KOPT-K1 (cell line): Measurements from ENCODE around the gene AOPEP.
"Not testable (repeated sequence)": the region's sequence is repeated elsewhere in the genome, so short reads cannot be mapped to it uniquely, and the experiment has no call there.

Source experiments
- H3K27ac ChIP-seq: fragments of 200-600 bp; sonication (generic); 2 replicates; pipeline ENCODE4 v1.5.1; 2016; ENCODE audit warnings: antibody characterized with exemption, mild to moderate bottlenecking, low read depth, low read length; ENCODE audit not compliant: poor library complexity, severe bottlenecking
- H3K36me3 ChIP-seq: fragments of 200-600 bp; sonication (generic); 2 replicates; pipeline ENCODE4 v1.5.1; 2017; ENCODE audit warnings: antibody characterized with exemption, mild to moderate bottlenecking, low read length, moderate library complexity; ENCODE audit not compliant: insufficient read depth
- H3K9me3 ChIP-seq: fragments of 200-600 bp; sonication (generic); 2 replicates; pipeline ENCODE4 v1.5.1; 2017; ENCODE audit warnings: antibody characterized with exemption, low read length, mild to moderate bottlenecking; ENCODE audit not compliant: insufficient read depth, poor library complexity, severe bottlenecking

AOPEP gene

GRCh38 chr9:95018099-95018936 is 291.8 kb downstream of the AOPEP start:
- no peaks in the 10 kb centered on the region for H3K9me3 ChIP-seq
- no peaks in the 10 kb centered on the region for H3K36me3 ChIP-seq
- no peak overlapping the region for H3K27ac ChIP-seq

- not testable (repeated sequence) for H3K27ac ChIP-seq, H3K36me3 ChIP-seq, H3K9me3 ChIP-seq
Observed at GRCh38 chr9:95020644-95021043, 294.1 kb downstream of the AOPEP start.

DNA sequence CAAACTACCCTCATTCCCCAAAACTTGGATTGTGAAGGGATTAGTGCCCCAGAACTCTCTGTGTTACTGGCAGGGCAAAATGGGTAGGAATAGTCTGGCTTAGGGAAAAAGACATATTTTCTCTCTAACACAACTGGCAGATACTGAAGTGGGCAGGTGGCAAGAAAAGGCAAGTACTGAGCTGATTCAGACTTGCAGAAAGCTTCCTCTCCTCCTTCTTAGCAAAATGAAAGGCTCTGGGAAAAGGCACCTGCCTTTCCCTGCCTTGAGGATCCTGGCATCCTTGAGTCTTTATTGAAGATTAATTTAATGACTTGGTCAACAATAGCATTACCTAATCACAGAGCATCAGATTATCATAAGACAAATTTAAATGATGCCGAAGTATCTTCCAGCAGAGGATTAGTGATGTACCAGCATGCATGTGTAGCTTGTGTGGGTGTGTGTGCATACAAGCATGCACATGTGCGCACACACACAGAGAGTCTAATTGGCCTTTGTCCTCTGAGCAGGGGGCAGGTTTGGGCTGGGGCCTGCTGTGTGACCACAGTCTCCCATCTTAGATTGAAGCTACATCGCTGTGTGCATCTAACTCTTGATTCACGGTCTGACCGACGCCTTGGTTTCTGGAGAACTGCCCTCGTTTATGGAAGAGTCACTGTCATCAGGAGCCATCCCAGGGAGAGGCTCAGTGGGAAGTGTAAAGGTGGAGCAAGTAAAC is 294.8 kb downstream of the AOPEP start:
- no peak overlapping the region for H3K27ac ChIP-seq
- H3K9me3 ChIP-seq = no peaks in the 10 kb centered on the region
- no peaks in the 10 kb centered on the region for H3K36me3 ChIP-seq

- H3K27ac ChIP-seq = no peak overlapping the region
- no peaks in the 10 kb centered on the region for H3K9me3 ChIP-seq
- H3K36me3 ChIP-seq = no peaks in the 10 kb centered on the region
Observed at GRCh38 chr9:95022657-95023056, 296.2 kb downstream of the AOPEP start.

DNA sequence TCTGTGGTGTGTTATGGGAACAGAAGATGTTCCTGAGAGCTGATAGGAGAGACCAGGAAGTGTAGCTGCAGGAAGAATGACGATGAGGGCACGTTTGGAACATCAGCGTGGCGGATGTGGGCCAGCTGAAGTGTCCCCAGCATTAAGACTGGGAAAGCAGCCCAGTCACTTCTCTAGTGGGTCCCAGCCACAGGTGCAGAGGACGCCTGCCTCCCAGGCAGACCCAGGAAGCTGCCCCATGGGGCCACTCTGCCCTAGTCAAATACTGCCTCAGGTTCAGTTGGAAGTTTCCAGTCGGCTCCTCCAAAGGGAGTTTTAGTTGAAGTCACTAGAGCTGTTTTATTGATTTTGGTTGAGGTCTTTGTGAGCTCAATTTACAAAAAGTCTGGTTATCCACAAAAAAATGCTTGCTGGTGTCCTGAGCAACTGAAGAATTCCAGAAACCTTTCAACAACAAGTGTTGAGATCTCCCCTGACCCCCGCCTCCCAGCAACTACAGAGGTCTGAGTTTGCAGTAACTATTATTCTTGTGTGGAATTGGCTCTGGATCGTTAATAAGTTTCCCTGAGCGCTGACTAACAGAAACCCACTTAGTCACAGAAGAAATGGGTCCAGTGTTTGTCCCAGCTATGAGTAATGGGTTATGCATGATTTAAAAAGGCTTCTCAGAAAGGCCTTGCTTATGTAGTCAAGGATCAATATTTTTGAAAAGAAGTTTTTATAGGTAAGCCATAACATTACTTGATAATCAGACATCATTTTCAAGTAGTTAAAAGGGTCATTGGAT is 296.9 kb downstream of the AOPEP start:
- no peaks in the 10 kb centered on the region for H3K36me3 ChIP-seq
- no peak overlapping the region for H3K27ac ChIP-seq

GRCh38 chr9:95024097-95024671 is 297.7 kb downstream of the AOPEP start:
- no peak overlapping the region for H3K27ac ChIP-seq

More for the DNA sequence above, 296.9 kb downstream of the AOPEP start:
- H3K9me3 ChIP-seq = no peaks in the 10 kb centered on the region

DNA sequence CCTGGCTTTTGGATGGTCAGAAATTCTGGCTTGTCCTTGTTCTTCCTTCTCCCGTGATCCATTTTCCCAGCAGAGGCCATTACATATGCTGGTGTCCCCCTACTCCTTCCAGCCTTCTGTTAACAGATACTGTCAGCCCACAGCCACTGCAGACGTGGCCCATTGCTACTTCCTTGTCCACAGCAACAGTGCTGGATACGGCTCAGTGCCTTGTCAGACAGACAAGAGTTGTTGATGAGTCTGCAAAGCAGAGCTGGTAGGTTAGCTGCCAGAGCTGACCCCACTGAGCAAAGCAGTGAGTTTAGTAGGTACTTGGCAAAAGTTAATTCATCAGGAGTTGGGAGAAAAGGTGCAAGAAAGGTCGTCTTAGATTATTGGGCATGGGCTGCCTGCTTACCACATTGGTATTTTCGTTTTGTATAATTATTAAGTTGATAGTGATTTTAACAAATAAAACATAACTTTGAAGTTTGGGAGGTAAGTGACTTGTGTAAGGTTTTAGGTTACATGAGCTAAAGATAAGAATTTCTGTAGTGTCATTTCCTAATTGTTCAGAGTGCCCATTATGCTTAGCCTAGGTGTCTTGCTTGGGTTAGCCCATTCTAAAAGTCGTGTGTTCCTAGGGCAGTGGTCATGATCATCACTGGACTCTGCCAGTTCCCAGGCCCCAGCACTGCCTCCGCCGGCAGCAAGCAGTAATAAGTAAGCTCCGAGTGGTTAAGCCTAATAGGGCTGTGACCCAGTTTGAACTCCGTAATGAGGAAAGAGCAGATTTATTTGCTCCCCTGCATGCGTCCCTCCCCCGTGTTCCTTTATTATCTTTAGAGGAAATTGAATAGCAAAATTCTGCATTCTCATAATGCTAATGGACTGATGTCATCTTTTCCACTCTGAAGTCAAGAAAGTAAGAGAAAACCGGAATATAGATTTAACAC is 299.0 kb downstream of the AOPEP start:
- no peaks in the 10 kb centered on the region for H3K36me3 ChIP-seq
- no peaks in the 10 kb centered on the region for H3K9me3 ChIP-seq
- H3K27ac ChIP-seq = no peak overlapping the region

More at GRCh38 chr9:95024097-95024671, 297.7 kb downstream of the AOPEP start:
- H3K9me3 ChIP-seq = no peaks in the 10 kb centered on the region
- H3K36me3 ChIP-seq = no peaks in the 10 kb centered on the region

DNA sequence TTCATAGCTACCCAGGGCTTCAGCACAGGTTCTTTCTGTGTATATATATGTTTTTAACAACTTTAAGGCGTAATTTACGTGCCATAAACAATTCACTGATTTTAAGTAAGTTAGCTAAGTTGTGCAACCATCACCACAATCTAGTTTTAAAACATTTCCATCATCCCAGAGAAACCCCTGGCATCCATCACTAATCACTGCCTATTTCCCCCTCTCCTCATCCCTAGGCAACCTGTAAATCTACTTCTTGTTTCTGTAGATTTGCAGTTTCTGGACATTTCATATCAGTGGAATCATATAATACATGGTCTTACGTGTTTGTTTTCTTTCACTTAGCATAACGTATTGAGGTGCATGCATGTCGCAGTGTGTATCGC is 299.6 kb downstream of the AOPEP start:
- H3K9me3 ChIP-seq = no peaks in the 10 kb centered on the region
- H3K27ac ChIP-seq = no peak overlapping the region
- no peaks in the 10 kb centered on the region for H3K36me3 ChIP-seq

- H3K27ac ChIP-seq = no peak overlapping the region
- no peaks in the 10 kb centered on the region for H3K9me3 ChIP-seq
- no peaks in the 10 kb centered on the region for H3K36me3 ChIP-seq
Observed at GRCh38 chr9:95027914-95028852, 301.7 kb downstream of the AOPEP start.

- H3K36me3 ChIP-seq = no peaks in the 10 kb centered on the region
- H3K9me3 ChIP-seq = no peaks in the 10 kb centered on the region
- H3K27ac ChIP-seq = no peak overlapping the region
Observed at GRCh38 chr9:95028853-95029219, 302.3 kb downstream of the AOPEP start.

GRCh38 chr9:95029288-95029687 is 302.8 kb downstream of the AOPEP start:
- H3K27ac ChIP-seq = no peak overlapping the region
- H3K9me3 ChIP-seq = no peaks in the 10 kb centered on the region
- H3K36me3 ChIP-seq = no peaks in the 10 kb centered on the region

GRCh38 chr9:95029720-95030119 is 303.2 kb downstream of the AOPEP start:
- no peaks in the 10 kb centered on the region for H3K36me3 ChIP-seq
- H3K9me3 ChIP-seq = no peaks in the 10 kb centered on the region
- H3K27ac ChIP-seq = no peak overlapping the region

DNA sequence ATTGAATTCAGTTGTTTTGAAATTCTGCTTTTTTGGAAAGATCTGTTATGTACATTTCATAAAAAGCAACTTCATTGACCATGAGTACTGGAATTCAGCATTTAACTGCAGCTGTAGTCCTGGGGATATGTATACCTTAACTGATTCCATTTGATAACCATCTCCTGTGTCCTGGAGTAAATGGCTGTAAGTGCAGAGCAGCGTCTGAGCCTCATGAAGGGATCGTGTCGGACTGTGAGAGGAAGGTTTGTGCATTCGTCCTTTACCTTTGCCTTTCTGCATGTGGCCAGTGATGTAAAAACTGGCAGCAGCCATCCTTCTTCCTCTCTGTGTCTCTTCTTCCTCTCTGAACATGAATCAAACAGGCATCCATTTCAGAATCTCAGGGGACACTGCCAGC is 303.8 kb downstream of the AOPEP start:
- H3K36me3 ChIP-seq = no peaks in the 10 kb centered on the region
- H3K27ac ChIP-seq = no peak overlapping the region
- no peaks in the 10 kb centered on the region for H3K9me3 ChIP-seq
